ENCODE results near the gene CHD9. TPM values are rescaled to one million over a fixed set of nuclear protein-coding genes. Genes with fewer than 3 reads are reported as not detected.

Gene CHD9
- total and polyA plus RNA-seq, 7 donors = 13.8 to 88.5 (median 55.5) TPM

DNA sequence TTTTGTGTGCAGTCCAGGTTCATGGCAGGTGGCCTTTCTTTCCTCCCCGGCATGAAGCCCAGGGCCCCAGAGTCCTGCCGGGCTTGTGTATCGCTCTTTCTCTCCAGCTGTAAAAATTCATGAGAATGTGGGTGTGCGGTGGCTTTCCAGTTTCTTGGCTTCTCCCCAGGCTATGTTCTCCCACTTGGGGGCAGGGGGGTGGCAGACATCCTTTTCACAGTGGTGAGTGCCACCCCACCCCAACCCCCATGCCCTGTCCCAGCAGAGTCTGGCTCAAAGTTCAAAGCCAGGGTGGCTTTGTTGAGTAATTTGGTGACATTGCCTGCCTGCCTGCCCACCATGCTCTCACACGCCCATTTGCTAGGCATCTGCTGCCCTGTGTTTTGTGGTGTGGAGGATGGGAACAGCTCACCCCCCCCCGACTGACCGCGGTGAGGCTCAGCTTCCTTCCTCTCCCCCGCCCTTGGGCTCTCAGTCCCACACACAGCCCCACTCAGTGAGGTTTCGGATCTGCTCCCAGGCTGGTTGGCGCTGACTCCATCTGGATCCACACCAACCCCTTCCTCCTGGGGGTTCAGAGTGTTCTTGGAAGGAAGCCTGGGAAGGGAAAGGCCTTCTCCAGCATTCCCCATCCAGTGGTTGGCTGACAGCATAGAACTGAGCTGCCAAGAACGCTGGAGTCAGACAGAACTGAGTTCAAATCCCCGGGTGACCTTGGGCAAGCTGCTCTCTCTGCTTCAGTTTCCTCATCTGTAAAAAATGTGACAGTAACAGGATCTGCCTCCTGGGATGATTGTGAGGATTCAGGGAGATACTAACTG lies 36.0 kb downstream of the CHD9 start:
- WGBS, 2 donors = 32 to 72% methylated on average over 13 of the region's 13 CpGs
- peak; percentile 99 for DNase-seq
- peak overlapping the region; percentile 86 to 90 (median 88) for H3K27ac ChIP-seq
- no peaks in the 10 kb centered on the region for H3K27me3 ChIP-seq
- peak overlapping the region in 3 of 4 donors; percentile 9 to 26 (median 14) for H3K4me3 ChIP-seq
- peaks cover 0 to 84% (median 74%) of the 10 kb centered on the region in 4 donors for H3K4me1 ChIP-seq
- intact Hi-C loops (cut with DNase I) = loop anchor here (1.0 to 2.0 kb wide), 2 partner anchors 8 to 40 kb away; no protein-coding TSS in a partner anchor
- TF ChIP-seq POLR2AphosphoS5 (IDR thresholded peaks at IDR 0.05) = peak; percentile 92 to 96 (median 94)
- TF ChIP-seq EP300 (IDR thresholded peaks at IDR 0.05) = peak; percentile 52 to 92 (median 88)
- TF ChIP-seq POLR2A (IDR thresholded peaks at IDR 0.05) = no peak
- TF ChIP-seq, protein P1, sequence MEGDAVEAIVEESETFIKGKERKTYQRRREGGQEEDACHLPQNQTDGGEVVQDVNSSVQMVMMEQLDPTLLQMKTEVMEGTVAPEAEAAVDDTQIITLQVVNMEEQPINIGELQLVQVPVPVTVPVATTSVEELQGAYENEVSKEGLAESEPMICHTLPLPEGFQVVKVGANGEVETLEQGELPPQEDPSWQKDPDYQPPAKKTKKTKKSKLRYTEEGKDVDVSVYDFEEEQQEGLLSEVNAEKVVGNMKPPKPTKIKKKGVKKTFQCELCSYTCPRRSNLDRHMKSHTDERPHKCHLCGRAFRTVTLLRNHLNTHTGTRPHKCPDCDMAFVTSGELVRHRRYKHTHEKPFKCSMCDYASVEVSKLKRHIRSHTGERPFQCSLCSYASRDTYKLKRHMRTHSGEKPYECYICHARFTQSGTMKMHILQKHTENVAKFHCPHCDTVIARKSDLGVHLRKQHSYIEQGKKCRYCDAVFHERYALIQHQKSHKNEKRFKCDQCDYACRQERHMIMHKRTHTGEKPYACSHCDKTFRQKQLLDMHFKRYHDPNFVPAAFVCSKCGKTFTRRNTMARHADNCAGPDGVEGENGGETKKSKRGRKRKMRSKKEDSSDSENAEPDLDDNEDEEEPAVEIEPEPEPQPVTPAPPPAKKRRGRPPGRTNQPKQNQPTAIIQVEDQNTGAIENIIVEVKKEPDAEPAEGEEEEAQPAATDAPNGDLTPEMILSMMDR (IDR thresholded peaks at IDR 0.05) = no peak
- H3K9me3 ChIP-seq = no peaks in the 10 kb centered on the region
- H3K36me3 ChIP-seq = no peaks in the 10 kb centered on the region

DNA sequence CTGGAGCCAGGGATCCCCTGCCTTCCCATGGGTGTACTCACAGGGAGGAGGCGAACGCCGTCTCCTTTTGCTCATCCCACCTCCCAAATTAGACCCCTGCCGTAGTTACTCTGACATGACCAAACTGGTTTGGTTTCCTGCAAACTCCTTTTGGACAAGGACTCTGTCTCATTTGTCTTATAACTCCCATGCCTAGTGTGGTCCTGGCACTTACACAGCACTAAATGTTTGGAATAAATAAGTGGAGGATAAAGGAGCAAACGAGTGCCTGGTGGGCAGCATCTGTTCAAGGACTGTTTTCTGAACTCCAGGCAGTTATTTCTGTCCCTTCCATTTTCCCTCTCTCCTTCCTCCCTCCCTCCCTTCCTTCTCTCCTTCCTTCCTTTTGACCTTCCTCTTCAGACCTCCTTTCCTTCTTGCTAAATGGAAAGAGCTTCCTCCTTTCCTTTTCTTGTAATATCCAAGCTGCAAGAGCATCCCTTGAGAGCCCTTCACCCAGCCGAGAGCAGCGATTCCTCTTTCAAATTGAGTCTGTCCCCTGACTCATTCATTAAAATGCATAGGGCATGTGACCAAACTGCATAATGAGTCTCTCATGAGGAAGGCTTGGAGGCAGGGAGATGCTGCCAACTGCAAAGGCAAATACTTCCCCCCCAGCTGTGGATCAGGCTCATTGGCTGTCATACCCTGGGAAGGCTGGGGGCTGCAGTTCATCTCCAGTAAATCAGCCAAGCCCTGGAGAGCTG lies 36.8 kb downstream of the CHD9 start:
- TF ChIP-seq POLR2AphosphoS5 (IDR thresholded peaks at IDR 0.05) = peak in 2 of 4 donors; percentile 40 to 80
- TF ChIP-seq, protein P1 (IDR thresholded peaks at IDR 0.05) = no peak
- peak; percentile 85 for DNase-seq
- Histone ChIP-seq H3K9me3 (no peaks in the 10 kb centered on the region), H3K4me3 (no peak overlapping the region), H3K4me1 (peaks cover 0 to 76% (median 68%) of the 10 kb centered on the region in 4 donors), H3K36me3 (no peaks in the 10 kb centered on the region), H3K27me3 (no peaks in the 10 kb centered on the region), H3K27ac (peak overlapping the region; percentile 86 to 90 (median 88))
- WGBS, 2 donors = 58 to 74% methylated on average over 7 of the region's 7 CpGs
- intact Hi-C loops (cut with DNase I) = loop anchor here (1.0 to 2.0 kb wide), 2 partner anchors 8 to 39 kb away; no protein-coding TSS in a partner anchor

DNA sequence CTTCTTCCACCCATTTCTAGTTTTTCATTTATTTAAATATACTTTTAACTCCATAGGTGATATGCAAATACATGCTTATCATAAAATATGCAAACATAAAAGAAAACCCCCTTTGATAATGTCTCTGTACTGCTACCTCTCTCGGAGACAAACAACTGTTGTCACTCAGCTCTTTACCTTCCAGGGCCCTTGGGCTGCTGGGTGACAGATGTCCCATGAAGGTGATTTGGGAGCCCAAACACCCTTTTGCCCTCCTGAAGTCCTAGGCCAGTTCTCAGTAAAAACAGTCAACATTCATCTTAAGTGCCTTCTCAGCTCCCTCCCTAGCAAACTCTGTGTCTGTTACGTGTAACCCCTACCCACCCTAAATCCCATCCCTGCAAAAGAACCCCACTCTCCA lies 37.5 kb downstream of the CHD9 start:
- no peaks in the 10 kb centered on the region for H3K27me3 ChIP-seq
- H3K36me3 ChIP-seq = no peaks in the 10 kb centered on the region
- H3K27ac ChIP-seq = peak overlapping the region; percentile 86 to 90 (median 88)
- TF ChIP-seq, protein P1 (IDR thresholded peaks at IDR 0.05) = no peak
- TF ChIP-seq POLR2A (IDR thresholded peaks at IDR 0.05) = no peak
- no peak for TF ChIP-seq EP300 (IDR thresholded peaks at IDR 0.05)
- no peak for TF ChIP-seq POLR2AphosphoS5 (IDR thresholded peaks at IDR 0.05)
- 48 to 94% methylated on average over 2 of the region's 2 CpGs for WGBS, 2 donors
- peaks cover 0 to 69% (median 62%) of the 10 kb centered on the region in 4 donors for H3K4me1 ChIP-seq
- H3K4me3 ChIP-seq = no peak overlapping the region
- intact Hi-C loops (cut with DNase I) = no loop called here
- H3K9me3 ChIP-seq = no peaks in the 10 kb centered on the region
- DNase-seq = no peak

DNA sequence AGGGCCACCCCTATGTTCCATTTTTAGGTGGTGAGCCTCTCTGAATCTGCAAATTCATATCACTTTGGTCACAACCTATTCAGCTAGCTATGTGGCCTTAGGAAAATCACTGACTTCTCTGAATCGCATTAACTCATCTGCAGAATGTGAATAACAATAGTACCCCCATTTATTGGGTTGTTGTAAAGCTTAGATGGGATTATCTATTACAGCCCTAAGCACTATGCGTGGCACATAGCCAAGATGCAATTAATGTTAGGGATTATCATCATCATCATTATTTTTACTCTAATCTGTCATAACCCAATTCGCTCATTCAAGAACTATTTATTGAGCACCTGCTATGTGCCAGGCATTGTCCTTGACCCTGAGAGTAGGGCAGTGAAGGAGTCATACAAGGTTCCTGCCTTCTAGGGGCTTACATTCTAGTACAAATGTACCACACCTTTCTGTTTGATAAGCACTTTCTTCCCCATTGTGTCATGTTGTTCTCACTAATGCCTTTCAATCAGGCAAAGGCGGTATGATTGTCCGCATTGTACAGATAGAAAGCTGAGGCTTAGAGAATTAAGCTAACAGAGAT lies 38.5 kb downstream of the CHD9 start:
- no peaks in the 10 kb centered on the region for H3K9me3 ChIP-seq
- WGBS, 2 donors = 96 to 97% methylated on average over 5 of the region's 5 CpGs
- no peak for DNase-seq
- no peaks in the 10 kb centered on the region for H3K36me3 ChIP-seq
- H3K27me3 ChIP-seq = no peaks in the 10 kb centered on the region
- intact Hi-C loops (cut with DNase I) = no loop called here
- peaks cover 0 to 69% (median 66%) of the 10 kb centered on the region in 4 donors for H3K4me1 ChIP-seq
- H3K4me3 ChIP-seq = no peak overlapping the region
- TF ChIP-seq EP300 (IDR thresholded peaks at IDR 0.05) = no peak
- TF ChIP-seq POLR2AphosphoS5 (IDR thresholded peaks at IDR 0.05) = no peak
- no peak for TF ChIP-seq POLR2A (IDR thresholded peaks at IDR 0.05)
- TF ChIP-seq, protein P1 (IDR thresholded peaks at IDR 0.05) = no peak
- H3K27ac ChIP-seq = peak overlapping the region; percentile 17 to 90 (median 73)

Data from sigmoid colon (tissue), 7 donors.